HG03354 (cell line): ENCODE measurements around the gene LRP1-AS.

Experiments
- ATAC-seq: cut with Tn5 transposase; IDR thresholded peaks from one replicate; pipeline ENCODE4 v1.9.1; 2021; ENCODE audit warnings: mild to moderate bottlenecking; ENCODE audit not compliant: unreplicated experiment, poor library complexity, severe bottlenecking

The LRP1-AS gene

GRCh38 chr12:57181072-57181471 is 33.7 kb upstream of the LRP1-AS start:
- ATAC-seq = no peak

- ATAC-seq = no peak
Measured at GRCh38 chr12:57180321-57180989, 33.0 kb upstream of the LRP1-AS start.

DNA sequence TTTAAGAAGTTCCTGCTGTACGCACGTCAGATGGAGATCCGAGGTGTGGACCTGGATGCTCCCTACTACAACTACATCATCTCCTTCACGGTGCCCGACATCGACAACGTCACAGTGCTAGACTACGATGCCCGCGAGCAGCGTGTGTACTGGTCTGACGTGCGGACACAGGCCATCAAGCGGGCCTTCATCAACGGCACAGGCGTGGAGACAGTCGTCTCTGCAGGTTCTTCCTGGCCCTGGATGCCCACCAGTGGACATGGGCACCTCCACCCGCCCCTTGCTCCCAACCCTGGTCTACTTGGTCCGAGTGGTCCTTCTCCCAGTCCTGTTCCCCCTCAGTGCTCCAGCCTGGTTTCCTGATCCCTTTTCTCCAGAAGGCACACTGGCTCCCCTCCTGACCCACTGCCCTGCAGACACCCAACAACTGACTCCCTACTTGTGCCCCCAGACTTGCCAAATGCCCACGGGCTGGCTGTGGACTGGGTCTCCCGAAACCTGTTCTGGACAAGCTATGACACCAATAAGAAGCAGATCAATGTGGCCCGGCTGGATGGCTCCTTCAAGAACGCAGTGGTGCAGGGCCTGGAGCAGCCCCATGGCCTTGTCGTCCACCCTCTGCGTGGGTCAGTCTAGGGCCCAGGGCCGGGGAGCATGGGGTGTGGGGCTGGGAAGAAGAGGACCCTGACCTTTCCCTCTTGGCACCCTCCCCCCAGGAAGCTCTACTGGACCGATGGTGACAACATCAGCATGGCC is 32.1 kb upstream of the LRP1-AS start:
- no peak for ATAC-seq

- no peak for ATAC-seq
Measured at GRCh38 chr12:57178213-57178612, 30.8 kb upstream of the LRP1-AS start.

GRCh38 chr12:57177354-57177753 is 29.9 kb upstream of the LRP1-AS start:
- ATAC-seq = no peak

DNA sequence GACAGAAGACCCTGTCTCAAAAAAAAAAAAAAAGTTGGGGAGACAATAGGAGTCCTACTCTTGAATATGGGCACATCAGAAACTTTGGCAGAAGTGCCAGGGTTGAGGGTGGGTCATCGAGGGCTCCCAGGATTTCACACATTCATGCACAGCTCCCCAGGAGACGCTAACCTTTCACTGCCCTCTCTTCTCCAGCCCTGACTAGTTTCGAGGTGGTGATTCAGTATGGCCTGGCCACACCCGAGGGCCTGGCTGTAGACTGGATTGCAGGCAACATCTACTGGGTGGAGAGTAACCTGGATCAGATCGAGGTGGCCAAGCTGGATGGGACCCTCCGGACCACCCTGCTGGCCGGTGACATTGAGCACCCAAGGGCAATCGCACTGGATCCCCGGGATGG is 29.4 kb upstream of the LRP1-AS start:
- no peak for ATAC-seq

- no peak for ATAC-seq
Measured at GRCh38 chr12:57176139-57176477, 28.7 kb upstream of the LRP1-AS start.

GRCh38 chr12:57175428-57176138 is 28.2 kb upstream of the LRP1-AS start:
- ATAC-seq = no peak

DNA sequence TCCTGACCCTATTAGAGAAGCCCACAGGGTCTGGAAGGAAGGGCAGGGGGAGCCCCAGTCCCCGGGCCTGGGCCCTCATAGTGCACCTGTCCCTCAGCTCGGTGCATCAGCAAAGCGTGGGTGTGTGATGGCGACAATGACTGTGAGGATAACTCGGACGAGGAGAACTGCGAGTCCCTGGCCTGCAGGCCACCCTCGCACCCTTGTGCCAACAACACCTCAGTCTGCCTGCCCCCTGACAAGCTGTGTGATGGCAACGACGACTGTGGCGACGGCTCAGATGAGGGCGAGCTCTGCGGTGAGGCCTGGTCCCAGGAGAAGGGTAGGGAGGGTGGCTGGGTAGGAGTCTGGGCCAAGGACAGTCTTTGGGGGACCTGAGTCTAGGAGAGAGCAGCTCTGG is 26.3 kb upstream of the LRP1-AS start:
- no peak for ATAC-seq

DNA sequence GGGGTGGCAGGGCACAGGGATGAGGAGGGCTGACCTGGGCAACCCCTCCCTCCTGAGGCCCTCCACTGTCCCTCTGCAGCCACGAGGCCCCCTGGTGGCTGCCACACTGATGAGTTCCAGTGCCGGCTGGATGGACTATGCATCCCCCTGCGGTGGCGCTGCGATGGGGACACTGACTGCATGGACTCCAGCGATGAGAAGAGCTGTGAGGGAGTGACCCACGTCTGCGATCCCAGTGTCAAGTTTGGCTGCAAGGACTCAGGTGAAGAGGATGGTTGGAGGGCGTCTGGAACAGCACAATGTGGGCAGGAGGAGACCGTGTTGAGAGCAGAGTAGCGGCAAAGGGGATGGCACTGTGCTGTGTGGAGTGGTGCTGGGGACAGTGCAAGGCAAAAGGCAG is 25.7 kb upstream of the LRP1-AS start:
- ATAC-seq = no peak

GRCh38 chr12:57171668-57172067 is 24.2 kb upstream of the LRP1-AS start:
- no peak for ATAC-seq

DNA sequence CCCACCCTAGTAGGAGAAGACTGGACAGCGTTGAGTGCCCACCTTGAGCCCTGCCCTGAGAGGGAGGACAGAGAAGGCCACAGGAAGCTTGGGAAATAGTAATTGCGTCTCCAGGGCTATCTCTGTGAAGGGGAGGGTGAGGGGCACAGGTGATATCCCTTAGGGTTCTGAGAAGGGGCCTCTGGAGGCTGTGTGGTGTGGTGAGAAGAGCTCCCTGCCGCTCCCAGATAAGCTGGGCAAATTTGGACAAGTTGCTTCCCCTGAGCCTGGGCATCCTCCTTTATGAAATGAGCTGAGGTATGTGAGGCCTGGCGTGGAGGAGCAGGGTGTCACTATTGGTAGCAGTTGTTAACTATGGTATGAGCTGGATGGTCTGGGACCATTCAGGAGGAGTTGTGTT is 23.5 kb upstream of the LRP1-AS start:
- no peak for ATAC-seq

GRCh38 chr12:57170408-57170807 is 23.0 kb upstream of the LRP1-AS start:
- ATAC-seq = no peak

DNA sequence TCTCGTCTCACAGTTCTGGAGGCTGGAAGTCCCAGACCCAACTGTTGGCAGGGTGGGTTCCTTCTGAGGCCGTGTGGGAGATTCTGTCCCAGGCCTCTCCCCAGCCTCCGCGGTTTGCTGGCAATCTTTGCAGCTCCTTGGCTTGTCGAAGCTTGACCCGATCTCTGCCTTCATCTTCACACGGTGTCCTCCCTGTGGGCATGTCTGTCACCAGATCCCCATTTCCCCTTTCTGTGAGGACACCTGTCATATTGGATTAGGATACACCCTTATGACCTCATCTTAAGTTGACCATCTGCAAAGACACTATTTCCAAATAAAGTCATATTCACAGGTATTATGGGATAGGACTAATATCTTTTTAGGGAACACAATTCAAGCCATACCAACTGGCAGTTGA is 22.6 kb upstream of the LRP1-AS start:
- no peak for ATAC-seq

- no peak for ATAC-seq
Measured at GRCh38 chr12:57169046-57169795, 21.8 kb upstream of the LRP1-AS start.

GRCh38 chr12:57168058-57168457 is 20.6 kb upstream of the LRP1-AS start:
- no peak for ATAC-seq

- no peak for ATAC-seq
Measured at GRCh38 chr12:57166971-57167371, 19.6 kb upstream of the LRP1-AS start.

DNA sequence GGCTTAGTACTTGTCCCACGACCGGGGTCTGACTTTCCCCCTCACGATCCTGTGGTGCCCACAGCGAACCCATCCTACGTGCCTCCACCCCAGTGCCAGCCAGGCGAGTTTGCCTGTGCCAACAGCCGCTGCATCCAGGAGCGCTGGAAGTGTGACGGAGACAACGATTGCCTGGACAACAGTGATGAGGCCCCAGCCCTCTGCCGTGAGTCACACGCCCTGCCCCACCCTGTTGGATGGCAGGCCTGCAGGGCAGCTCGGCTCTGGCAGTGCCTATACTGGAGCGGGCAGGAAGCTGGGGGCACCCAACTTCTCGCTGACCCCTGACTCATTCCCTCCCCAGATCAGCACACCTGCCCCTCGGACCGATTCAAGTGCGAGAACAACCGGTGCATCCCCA is 18.3 kb upstream of the LRP1-AS start:
- ATAC-seq = no peak

GRCh38 chr12:57164966-57165625 is 17.7 kb upstream of the LRP1-AS start:
- no peak for ATAC-seq

DNA sequence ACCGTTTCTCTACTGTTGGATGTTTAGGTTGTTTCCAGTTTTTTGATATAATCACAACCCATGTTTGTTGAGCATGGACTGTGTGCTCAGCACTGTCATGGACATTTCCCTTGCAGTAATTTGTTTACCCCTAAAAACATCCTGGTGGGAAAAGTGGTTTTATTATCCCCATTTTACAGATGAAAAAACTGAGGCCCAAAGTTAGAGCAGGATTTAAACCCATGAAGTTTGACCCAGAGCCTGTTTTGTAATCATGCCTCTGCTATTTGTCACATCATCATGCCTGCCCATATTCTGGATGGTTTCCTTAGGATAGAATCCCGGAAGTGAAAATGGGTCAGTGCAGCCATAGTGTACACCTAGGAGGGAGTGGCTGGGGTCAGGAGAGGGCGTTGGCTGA is 17.0 kb upstream of the LRP1-AS start:
- ATAC-seq = no peak
